Effector CD4-positive, alpha-beta T cell (primary cell): Measurements from ENCODE around the gene GPC6.

Source experiments
- DNase-seq: peaks from one replicate; pipeline ENCODE4 v3.0.0-alpha.2; 2020

The GPC6 gene

DNA sequence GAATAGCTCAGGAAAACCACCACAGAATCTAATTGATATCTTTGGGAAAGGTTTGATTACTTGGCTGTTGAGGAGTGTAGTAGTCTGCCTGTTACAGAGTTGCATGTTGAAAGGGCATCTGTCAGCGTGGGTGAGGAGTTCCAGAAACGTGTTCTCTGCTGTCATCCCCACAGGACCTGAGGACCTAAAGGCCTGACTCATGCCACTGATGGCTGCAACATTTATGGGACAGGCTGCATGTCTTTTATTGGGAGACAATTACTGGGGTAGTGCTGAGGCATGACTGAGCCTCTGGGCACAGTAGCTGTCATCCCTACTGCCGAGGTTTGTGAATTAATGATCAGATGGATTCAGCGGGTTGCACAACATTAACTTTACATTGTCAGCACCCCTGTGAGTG, 525.9 kb downstream of the GPC6 start:
- no peak for DNase-seq

DNA sequence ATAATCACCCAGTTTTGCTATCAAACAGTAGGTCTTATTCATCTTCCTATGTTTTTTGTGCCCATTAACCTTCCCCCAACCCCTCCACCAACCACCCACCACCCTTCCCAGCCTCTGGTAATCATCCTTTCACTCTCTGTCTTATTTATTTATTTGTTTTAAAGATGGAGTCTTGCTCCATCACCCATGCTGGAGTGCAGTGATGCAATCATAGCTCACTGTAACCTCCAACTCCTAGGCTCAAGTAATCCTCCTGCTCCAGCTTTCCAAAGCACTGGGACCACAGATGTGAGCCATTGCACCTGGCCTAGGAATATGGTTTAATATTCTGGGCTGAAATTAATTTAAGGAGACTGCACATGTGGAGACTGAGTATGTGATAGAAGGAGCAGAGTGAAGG, 527.0 kb downstream of the GPC6 start:
- DNase-seq = no peak

DNA sequence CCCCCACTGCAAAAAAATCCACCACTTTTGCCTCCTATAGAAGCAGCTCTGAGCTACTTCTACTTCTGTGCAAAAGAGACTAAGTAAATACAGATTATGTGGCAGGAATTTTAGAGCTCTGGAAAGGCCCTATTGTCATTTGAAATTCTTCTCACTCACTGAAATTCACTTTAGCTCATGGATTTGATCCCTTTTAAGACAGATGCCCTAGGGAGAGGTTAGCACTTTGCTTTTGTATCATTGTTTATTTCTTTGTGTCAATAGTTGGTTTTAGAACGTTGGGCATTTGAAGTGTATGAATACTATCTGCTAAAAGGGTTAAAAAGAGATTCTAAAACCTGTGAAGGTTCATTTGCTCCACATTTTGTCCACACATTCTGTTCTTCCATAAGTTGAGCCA, 528.7 kb downstream of the GPC6 start:
- no peak for DNase-seq

GRCh38 chr13:93758575-93758974, 532.0 kb downstream of the GPC6 start:
- DNase-seq = no peak

DNA sequence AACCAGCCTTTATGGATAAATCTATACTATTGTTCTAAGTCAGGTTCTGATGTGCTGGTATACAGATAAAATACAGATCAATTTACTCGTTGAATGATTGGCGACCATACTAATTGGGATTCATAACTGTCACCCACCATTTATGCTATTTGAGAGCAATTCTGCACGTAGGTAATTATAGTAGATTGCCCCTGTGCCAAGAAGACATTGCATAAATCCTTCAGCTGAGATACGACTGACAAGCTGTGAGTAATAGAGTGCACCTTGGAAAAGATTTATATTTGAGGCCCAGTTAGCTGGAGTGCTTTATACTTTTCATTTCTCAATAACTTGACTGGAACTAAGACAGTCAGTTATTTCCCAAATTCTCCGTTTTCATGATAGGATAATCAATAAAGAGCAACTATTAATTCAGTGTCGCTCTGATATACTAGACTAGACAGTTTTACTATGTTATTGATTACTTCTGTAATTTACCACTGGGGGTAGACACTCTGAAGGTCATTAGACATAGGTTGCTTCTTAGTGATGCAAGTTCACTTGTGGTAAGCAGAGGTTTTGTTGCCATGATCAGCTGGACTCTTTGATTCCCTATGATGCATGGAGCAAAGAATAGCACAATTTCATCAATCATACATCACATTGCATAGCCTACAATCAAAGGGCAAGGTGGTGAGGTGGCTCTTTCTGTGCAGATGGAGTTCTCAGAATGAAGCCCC, 536.3 kb downstream of the GPC6 start:
- DNase-seq = no peak

GRCh38 chr13:93765062-93765461, 538.5 kb downstream of the GPC6 start:
- no peak for DNase-seq

GRCh38 chr13:93765811-93766210, 539.2 kb downstream of the GPC6 start:
- no peak for DNase-seq

DNA sequence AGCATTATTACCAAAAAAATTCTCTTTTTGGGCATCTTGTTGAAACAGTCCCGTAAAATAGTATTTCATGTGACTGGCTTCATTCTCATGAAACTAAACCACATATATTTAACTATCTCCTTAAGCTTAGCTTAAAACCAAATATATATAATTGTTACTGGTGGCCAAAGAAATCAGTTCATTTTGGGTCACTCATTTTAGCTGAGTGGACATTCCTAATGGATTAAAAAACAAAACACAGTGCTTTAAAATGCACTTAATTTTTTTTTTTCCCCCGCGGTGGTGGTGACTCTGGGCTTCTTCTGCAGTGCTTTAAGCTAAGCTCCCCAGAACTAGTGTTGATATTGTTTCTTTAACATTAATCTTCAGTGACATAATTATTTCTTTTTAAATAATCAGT, 540.1 kb downstream of the GPC6 start:
- DNase-seq = no peak

- DNase-seq = no peak
Observed at GRCh38 chr13:93767180-93767916, 540.7 kb downstream of the GPC6 start.

DNA sequence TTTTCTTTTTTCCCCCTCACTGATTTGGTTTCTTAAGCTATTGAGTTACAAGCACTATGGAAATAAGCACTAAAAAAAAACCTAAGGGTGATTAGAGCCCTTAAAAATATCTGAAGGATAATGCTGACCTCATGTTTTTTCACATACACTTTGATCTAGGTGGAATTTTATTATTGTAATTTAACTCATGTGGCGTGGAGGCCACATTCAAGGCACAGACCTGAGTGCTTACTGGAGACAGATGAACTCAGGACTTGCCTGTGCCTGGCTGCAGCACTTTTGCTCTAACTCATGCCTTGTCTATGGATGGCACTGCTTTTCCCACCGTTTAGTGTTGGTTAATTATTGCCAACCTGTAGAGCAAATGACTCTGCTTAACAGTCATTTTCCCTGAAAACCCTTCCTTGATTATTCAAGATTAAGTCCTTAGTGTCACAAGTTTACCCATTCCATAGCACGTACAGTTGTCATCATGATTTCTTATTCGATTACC, 541.4 kb downstream of the GPC6 start:
- DNase-seq = no peak

- DNase-seq = no peak
Observed at GRCh38 chr13:93769101-93769500, 542.5 kb downstream of the GPC6 start.

- DNase-seq = no peak
Observed at GRCh38 chr13:93769607-93770006, 543.0 kb downstream of the GPC6 start.

DNA sequence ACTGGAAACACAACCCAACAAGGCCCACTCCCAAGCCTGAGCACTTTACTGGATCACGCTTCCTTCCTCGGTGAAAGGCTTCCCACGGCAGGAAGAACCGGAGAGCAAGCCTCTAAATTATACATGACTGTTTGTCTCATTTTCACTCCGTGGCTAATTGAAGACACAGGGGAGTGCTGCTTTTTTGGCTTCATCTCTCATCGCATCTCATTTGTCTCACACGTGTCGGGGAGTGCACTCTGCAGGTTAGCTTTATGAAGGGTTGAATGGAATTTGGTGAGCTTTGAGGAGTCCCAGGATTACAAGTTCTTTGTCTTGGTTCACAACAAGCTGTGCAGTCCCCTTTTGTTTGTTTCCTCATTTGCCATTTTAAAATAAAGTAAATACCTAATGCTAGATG, 544.6 kb downstream of the GPC6 start:
- no peak for DNase-seq

GRCh38 chr13:93771782-93772181, 545.2 kb downstream of the GPC6 start:
- no peak for DNase-seq

GRCh38 chr13:93774506-93774905, 547.9 kb downstream of the GPC6 start:
- no peak for DNase-seq

DNA sequence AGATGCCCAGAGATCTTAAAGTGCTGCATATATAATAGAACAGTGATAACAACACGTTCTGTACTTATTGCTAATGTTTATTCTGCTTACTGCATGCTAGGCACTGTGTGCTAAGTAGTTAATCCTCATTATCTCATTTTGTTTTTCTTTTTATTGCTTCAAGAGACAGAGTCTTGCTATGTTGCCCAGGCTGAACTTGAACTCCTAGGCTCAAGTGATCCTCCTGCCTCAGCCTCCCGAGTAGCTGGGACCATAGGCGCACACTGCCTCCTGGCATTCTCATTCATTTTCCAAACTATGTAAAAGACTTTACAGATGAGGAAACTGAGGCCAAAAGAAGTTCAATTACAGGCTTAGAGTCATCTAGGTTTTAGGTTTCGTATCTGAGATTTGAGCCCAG, 548.4 kb downstream of the GPC6 start:
- no peak for DNase-seq

DNA sequence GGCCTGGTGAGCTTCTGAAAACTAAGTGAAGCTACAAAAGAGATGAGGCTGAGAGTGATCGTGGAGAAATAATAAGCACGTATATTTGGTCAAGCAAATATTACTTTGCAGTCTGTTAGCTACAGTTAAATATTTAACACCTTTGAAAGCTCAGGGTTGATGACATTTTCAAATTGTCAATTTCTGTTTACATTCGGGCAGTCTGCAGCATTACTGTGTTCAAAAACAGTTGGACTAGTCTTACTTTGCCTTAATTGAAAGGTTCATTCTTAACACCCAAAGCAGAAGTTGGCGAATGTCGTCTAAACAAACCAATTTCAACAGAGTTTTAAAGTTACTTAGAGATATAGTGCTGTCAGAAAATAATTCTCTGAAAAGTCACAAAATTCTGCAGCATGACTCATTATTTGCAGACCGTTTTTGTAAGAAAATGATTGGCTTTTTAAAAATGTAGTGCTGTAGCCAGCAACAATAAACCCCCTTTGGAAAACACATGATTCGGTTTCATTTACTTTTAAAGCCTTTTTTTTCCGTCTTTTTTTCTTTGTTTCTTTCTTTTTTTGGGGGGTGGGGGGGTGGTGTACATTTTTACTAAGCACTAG, 549.0 kb downstream of the GPC6 start:
- no peak for DNase-seq

DNA sequence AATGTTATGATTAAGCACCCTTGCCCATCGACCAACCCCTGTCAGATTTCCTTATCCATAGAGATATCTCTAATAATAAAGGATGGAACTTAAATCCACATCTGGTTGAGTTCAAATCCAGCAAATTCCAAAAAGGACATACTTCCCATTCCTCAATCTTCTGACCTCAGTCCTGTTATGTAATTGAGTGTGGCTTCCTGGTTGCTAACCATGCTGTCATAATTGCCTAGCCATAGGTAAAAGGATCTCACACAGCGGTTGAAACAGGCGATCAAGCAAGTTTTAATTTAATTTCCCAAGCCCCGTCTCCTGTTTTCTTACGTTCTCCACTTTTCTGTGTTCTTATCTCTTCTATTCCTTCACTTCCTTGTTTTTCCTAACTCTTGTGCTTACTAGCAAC, 550.3 kb downstream of the GPC6 start:
- no peak for DNase-seq

GRCh38 chr13:93777504-93777903, 550.9 kb downstream of the GPC6 start:
- DNase-seq = no peak

- no peak for DNase-seq
Observed at GRCh38 chr13:93778548-93778947, 551.9 kb downstream of the GPC6 start.

GRCh38 chr13:93784191-93784590, 557.6 kb downstream of the GPC6 start:
- DNase-seq = no peak

DNA sequence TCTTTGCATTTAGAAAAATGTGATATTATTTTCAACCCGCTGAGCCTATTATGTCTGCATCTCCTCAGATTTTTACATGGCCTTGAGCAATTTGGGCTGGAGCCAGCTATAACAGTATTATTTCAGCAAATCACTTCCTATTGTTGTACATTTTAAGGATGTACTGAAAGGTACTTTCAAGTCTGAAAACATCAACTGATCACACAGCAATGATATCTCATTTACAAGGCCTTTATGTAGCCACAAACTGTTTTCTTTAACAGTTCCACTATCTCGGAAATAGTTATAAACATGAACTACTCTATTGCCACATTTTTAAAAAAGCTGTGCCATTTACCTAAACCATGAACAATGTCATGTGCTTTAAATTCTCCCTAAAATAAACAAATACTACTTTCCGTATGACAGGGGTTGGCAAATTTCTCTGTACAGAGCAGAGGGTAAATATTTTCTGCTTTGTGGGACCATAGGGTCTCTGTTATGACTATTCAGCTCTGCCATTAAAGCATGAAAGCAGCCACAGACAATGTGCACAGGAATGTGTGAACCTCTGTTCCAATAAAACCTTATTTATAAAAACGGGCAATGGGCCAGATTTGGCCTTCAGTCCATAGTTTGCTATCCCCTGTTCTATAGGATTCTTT, 560.4 kb downstream of the GPC6 start:
- no peak for DNase-seq

DNA sequence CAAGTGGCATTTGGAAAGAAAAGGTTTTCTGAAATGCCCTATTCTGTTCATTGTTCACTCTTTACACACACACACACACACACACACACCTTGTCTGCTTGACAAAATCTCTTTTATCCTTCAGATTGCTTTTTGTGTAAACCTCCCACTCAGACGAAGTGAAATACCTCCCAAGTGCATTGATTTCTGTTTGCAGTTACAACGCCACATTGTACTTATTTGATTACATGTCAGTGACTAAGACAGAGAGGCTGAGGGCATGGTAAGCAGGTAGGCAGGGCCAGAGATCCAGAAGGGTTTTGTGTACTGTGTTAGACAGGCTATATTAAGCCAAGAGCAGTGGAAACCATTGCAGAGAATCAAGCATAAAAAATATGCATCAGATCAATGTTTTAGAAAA, 561.8 kb downstream of the GPC6 start:
- no peak for DNase-seq

- no peak for DNase-seq
Observed at GRCh38 chr13:93789058-93789457, 562.5 kb downstream of the GPC6 start.
